IPS-20b (cell line): ENCODE results near the gene CDK14.

ENCODE experiments used
- H3K27ac ChIP-seq: one replicate; pipeline ENCODE4 v1.5.1; 2013; ENCODE audit warnings: low read length
- H3K27me3 ChIP-seq: 2 replicates; pipeline ENCODE4 v1.6.1; 2013; ENCODE audit warnings: mild to moderate bottlenecking, low read length, inconsistent platforms; ENCODE audit not compliant: insufficient read depth
- H3K36me3 ChIP-seq: 2 replicates; pipeline ENCODE4 v1.6.1; 2013; ENCODE audit warnings: low read depth, mild to moderate bottlenecking, inconsistent platforms, low read length, moderate library complexity; ENCODE audit not compliant: insufficient read depth
- H3K4me1 ChIP-seq: 2 replicates; pipeline ENCODE4 v1.6.1; 2013; ENCODE audit warnings: mild to moderate bottlenecking, control low read depth, inconsistent platforms, low read length, moderate library complexity; ENCODE audit not compliant: insufficient read depth
- H3K4me3 ChIP-seq: 2 replicates; pipeline ENCODE4 v1.5.1; 2013; ENCODE audit warnings: mild to moderate bottlenecking, low read length, inconsistent platforms
- H3K9ac ChIP-seq: 2 replicates; pipeline ENCODE4 v1.6.1; 2013; ENCODE audit warnings: low read depth, mild to moderate bottlenecking, inconsistent platforms, low read length, moderate library complexity
- H3K9me3 ChIP-seq: 2 replicates; pipeline ENCODE4 v1.6.1; 2013; ENCODE audit warnings: mild to moderate bottlenecking, low read depth, low read length, inconsistent platforms; ENCODE audit not compliant: insufficient read depth

The CDK14 gene

DNA sequence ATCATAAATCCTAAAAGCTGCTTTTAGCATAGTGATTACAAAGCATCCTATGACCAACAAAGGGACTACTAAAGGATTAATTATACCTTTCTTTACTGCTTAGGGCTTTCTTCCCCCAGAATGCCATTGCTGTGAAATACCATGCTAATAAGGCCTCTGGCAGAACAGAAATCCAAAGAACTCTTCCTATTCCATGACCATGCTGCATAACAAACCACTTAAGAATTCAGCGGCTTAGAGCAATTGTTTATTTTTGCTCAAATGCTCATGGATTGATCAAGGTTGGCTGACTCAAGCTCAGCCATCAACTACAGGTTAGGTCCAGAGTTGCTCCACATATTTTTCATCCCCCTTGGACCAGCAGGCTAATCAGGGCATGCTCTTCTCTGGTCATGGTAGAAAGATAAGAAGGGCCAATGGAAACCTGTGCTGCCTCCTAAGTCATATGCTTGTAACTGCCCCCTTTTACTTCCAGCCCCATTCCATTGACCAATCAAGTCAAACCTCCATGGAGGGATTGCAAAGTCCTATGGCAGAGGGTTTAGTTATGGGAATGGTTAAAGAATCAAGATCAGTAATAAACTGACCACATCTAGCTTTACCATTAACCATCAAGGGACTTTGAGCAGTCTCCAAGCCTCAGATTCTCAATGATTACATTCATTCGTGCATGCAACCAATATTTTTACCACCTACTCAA is 423.7 kb downstream of the CDK14 start:
- no peaks in the 10 kb centered on the region for H3K4me1 ChIP-seq
- H3K9ac ChIP-seq: no peak overlapping the region
- H3K9me3 ChIP-seq: no peaks in the 10 kb centered on the region
- H3K4me3 ChIP-seq: no peak overlapping the region
- no peaks in the 10 kb centered on the region for H3K27me3 ChIP-seq
- H3K27ac ChIP-seq: no peak overlapping the region
- no peaks in the 10 kb centered on the region for H3K36me3 ChIP-seq

DNA sequence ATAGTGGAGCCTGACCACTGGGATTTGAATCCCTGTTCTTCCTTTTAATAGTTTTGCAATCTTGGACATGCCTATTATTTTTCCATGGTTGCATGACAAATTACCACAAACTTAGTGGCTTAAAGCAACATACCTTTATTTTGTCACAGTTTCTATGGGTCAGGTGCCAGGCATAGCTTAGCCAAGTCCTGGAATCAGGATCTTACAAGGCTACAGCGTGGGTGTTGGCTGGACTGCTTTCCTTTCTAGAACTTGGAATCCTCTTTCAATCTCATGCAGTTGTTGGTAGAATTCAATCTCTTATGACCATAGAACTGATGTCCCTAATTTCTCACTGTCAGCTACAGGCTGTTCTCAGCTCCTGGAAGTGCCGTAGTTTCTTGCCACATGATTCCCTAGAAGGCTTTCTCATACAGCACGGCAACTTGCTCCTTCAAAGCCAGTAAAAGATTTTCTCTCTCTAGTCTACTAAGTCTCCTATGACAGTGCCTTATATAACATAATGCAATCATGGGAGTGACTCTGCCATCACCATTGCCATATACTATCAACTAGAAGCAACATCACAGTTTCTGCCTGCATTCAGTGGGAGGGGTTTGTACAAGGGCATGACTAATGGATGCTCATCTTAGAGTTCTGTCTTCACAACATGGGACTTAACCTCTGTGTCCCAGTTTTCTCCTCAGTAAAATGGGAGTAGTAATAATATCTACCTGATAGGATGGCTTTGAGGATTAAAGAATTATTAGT is 424.7 kb downstream of the CDK14 start:
- no peaks in the 10 kb centered on the region for H3K27me3 ChIP-seq
- no peaks in the 10 kb centered on the region for H3K36me3 ChIP-seq
- no peak overlapping the region for H3K4me3 ChIP-seq
- H3K9ac ChIP-seq: no peak overlapping the region
- H3K27ac ChIP-seq: no peak overlapping the region
- H3K4me1 ChIP-seq: no peaks in the 10 kb centered on the region
- no peaks in the 10 kb centered on the region for H3K9me3 ChIP-seq

GRCh38 chr7:91021956-91022355 is 425.8 kb downstream of the CDK14 start:
- Histone ChIP-seq H3K9me3 (no peaks in the 10 kb centered on the region), H3K36me3 (no peaks in the 10 kb centered on the region), H3K27ac (no peak overlapping the region), H3K4me1 (no peaks in the 10 kb centered on the region), H3K4me3 (no peak overlapping the region), H3K9ac (no peak overlapping the region), H3K27me3 (no peaks in the 10 kb centered on the region)

- H3K36me3 ChIP-seq: no peaks in the 10 kb centered on the region
- peaks cover 9% of the 10 kb centered on the region for H3K4me1 ChIP-seq
- no peak overlapping the region for H3K27ac ChIP-seq
- H3K9me3 ChIP-seq: no peaks in the 10 kb centered on the region
- no peaks in the 10 kb centered on the region for H3K27me3 ChIP-seq
- no peak overlapping the region for H3K4me3 ChIP-seq
- H3K9ac ChIP-seq: no peak overlapping the region
Measured at GRCh38 chr7:91025906-91026390, 429.8 kb downstream of the CDK14 start.

GRCh38 chr7:91029688-91030087 is 433.6 kb downstream of the CDK14 start:
- Histone ChIP-seq H3K36me3 (no peaks in the 10 kb centered on the region), H3K27ac (peak overlapping the region; percentile 17), H3K9ac (no peak overlapping the region), H3K27me3 (no peaks in the 10 kb centered on the region), H3K4me3 (no peak overlapping the region), H3K9me3 (peaks cover 5% of the 10 kb centered on the region; the same call in 1 of the 2 replicates), H3K4me1 (peaks cover 28% of the 10 kb centered on the region)

DNA sequence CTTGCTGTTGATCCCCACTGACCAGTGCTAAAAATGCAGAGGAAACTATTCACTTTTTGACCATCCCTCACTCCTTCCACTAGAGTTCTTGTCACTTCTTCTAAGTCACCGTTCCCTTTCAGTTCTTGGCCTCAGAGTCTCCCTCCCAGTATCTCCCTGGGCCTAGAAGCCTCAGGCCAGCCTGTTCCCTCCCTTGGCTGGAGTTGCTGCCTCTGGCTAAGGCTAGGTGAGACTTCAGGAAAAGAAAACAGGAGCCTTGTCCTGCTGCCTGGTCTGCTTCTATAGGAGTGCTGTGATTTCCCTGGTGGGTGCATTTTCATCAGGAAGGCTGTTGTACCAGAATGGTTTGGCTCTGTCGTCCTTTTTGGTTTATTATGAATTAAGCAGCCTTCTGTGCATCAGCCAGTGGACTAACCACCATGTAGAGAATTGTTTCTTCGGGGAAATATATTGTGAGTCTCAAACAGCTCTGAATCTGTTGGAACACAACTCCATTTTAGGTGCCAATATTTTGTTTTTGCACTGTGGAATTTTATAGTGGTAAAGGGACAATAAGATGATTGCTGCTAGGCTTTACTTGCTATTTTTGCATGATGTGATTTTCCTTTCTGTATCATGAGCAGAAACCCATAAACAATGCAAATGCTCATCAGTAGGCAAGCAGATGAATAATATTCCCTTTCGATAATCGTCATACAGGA is 434.7 kb downstream of the CDK14 start:
- Histone ChIP-seq H3K9ac (peak overlapping the region; percentile 35; the same call in 1 of the 2 replicates), H3K4me1 (peaks cover 28% of the 10 kb centered on the region), H3K27me3 (no peaks in the 10 kb centered on the region), H3K27ac (peak overlapping the region; percentile 21), H3K4me3 (no peak overlapping the region), H3K9me3 (peaks cover 5% of the 10 kb centered on the region; the same call in 1 of the 2 replicates), H3K36me3 (no peaks in the 10 kb centered on the region)

GRCh38 chr7:91031757-91032156 is 435.6 kb downstream of the CDK14 start:
- H3K27ac ChIP-seq: no peak overlapping the region
- H3K9ac ChIP-seq: no peak overlapping the region
- peak overlapping the region; percentile 29 for H3K4me3 ChIP-seq
- peaks cover 5% of the 10 kb centered on the region; the same call in 1 of the 2 replicates for H3K9me3 ChIP-seq
- no peaks in the 10 kb centered on the region for H3K36me3 ChIP-seq
- no peaks in the 10 kb centered on the region for H3K27me3 ChIP-seq
- H3K4me1 ChIP-seq: peaks cover 28% of the 10 kb centered on the region

DNA sequence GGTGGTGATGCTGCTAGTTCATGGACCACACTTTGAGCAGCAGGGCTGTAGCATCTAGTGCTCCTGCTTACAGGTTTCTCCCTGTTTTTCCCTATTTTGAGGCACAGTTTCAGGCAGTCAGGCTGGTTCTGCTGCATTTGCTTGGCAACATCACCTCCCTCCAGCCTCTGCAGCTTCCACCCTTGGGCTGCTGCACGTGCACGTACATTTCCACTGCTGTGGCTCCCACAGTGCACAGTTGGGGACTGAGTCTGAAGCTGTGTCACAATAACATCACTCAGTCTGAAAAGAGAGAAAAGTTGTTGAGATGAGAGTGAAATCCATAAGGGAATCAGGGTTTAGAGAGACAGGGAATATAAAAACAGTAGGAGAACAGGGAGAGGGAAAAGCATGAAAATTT is 437.5 kb downstream of the CDK14 start:
- Histone ChIP-seq H3K4me3 (no peak overlapping the region), H3K9ac (no peak overlapping the region), H3K36me3 (no peaks in the 10 kb centered on the region), H3K4me1 (peaks cover 28% of the 10 kb centered on the region), H3K27me3 (no peaks in the 10 kb centered on the region), H3K27ac (no peak overlapping the region), H3K9me3 (peaks cover 5% of the 10 kb centered on the region; the same call in 1 of the 2 replicates)

DNA sequence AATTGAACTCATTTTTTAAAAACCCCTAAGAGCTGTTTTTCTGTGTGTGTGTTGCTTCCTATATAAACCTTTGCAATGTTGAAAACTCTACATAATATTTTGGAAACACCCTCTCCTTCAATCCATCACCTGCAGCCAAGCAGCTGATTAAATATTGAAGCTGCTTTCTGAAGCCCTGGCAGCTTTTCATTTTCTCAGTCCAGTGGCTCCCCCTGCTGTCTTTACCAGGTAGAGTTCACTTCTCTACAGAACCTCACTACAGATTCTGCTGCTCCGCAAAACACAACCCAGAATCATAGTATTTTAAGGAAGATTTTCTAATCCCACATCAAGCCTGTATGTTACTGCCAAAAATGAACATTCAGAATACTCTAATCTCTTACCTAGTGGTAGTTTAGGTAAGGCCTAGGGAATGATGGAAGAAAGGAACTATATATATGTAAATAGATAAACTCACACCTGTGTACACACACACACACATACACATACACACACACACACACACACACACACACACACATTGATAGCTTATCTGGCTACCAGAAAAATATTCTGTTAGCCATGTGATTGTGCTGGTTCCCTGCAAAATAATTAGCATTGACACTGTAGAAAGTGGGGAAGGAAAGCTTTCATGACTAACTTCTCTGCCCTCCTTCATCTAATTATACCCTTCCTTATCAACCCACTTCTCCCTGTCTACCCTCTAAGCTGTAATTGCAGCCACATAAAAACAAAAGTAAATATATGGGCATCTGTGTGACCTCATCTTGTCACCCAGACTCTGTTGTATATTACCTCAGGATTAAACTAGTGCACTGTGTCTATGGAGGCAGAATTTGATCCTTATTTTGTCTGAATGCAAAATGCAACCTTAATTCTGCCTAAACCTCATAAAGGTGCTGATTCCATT is 438.6 kb downstream of the CDK14 start:
- no peaks in the 10 kb centered on the region for H3K27me3 ChIP-seq
- H3K4me1 ChIP-seq: peaks cover 28% of the 10 kb centered on the region
- no peak overlapping the region for H3K9ac ChIP-seq
- H3K27ac ChIP-seq: no peak overlapping the region
- H3K4me3 ChIP-seq: no peak overlapping the region
- peaks cover 5% of the 10 kb centered on the region; the same call in 1 of the 2 replicates for H3K9me3 ChIP-seq
- H3K36me3 ChIP-seq: no peaks in the 10 kb centered on the region

- H3K36me3 ChIP-seq: no peaks in the 10 kb centered on the region
- no peak overlapping the region for H3K9ac ChIP-seq
- H3K4me1 ChIP-seq: peaks cover 12% of the 10 kb centered on the region; the same call in 1 of the 2 replicates
- no peak overlapping the region for H3K27ac ChIP-seq
- H3K9me3 ChIP-seq: no peaks in the 10 kb centered on the region
- H3K4me3 ChIP-seq: no peak overlapping the region
- H3K27me3 ChIP-seq: no peaks in the 10 kb centered on the region
Measured at GRCh38 chr7:91039033-91039432, 442.9 kb downstream of the CDK14 start.

DNA sequence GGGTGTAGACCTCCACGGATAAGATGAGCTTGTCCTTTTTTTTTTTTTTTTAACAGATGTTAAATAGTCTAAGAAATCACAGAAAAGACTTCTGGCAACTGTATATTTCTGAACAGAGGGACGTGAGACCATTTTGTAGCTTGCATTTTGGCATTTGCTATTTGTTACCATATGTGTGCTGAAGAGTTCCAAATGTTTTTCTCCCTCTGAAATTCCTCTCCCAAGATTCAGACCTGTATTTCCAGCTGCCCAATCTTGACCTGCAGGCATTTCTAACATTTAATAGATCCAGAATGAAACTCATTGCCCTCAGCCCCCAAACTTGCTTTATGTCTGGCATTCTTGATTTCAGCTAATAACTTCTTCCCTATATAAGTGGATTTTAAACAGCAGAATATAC is 445.0 kb downstream of the CDK14 start:
- Histone ChIP-seq H3K9ac (no peak overlapping the region), H3K4me1 (peaks cover 22% of the 10 kb centered on the region), H3K9me3 (no peaks in the 10 kb centered on the region), H3K4me3 (no peak overlapping the region), H3K36me3 (no peaks in the 10 kb centered on the region), H3K27me3 (no peaks in the 10 kb centered on the region), H3K27ac (no peak overlapping the region)
